GM21529 (cell line): ENCODE measurements around the gene CDON.
A peak's percentile ranks its signal among the peaks of the same experiment; 100 is the strongest.

Experiments
- ATAC-seq: cut with Tn5 transposase; IDR thresholded peaks from one replicate; pipeline ENCODE4 v1.9.1; 2021; ENCODE audit not compliant: unreplicated experiment

The CDON gene

GRCh38 chr11:125946712-125947418 is 115.8 kb downstream of the CDON start:
- ATAC-seq, result no peak

GRCh38 chr11:125945797-125946520 is 116.7 kb downstream of the CDON start, which contains the start of gene VSIG10L2:
Gene VSIG10L2, plus strand, starts transcription at chr11:125946044. Its CDS starts 12 bp downstream, at chr11:125946056.
- ATAC-seq, result no peak

DNA sequence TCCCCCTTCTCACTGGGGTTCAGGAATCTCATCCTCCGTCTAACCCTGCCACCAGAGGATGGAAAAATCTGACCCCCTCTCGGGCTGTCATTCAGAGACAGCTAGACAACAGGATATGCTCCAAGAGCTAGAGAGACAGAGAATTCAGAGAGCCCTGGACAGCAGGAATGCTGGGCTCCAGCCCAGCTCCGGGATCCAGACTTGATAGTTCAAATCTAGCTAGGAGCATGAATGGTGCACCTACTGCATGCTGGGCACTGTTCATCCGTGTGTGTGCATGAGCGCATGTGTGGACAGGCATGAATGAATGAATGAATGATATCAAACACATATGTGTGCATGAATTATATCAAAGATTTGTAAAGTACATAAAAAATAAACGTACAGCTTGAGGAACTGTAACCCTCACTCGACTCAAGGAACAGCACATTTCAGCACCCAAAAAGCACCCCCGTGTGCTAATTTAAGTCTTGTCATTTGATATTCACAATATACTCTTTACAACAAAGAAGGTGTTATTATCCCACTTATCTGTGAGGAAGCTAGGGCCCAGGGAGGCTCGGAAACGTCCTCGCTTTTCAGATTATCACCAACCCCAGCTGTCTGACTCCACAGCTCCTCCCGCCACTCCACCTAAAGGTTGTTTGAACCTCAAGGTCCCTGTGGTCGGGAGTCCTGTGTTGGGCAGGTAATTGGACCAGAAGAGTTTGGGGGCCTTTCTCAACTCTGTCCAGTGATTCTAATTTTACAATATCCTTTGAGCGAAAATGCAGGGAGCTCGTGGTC is 117.5 kb downstream of the CDON start:
- ATAC-seq, result no peak

GRCh38 chr11:125944350-125945010 is 118.2 kb downstream of the CDON start:
- ATAC-seq, result no peak

GRCh38 chr11:125943661-125944349 is 118.9 kb downstream of the CDON start:
- ATAC-seq, result no peak

DNA sequence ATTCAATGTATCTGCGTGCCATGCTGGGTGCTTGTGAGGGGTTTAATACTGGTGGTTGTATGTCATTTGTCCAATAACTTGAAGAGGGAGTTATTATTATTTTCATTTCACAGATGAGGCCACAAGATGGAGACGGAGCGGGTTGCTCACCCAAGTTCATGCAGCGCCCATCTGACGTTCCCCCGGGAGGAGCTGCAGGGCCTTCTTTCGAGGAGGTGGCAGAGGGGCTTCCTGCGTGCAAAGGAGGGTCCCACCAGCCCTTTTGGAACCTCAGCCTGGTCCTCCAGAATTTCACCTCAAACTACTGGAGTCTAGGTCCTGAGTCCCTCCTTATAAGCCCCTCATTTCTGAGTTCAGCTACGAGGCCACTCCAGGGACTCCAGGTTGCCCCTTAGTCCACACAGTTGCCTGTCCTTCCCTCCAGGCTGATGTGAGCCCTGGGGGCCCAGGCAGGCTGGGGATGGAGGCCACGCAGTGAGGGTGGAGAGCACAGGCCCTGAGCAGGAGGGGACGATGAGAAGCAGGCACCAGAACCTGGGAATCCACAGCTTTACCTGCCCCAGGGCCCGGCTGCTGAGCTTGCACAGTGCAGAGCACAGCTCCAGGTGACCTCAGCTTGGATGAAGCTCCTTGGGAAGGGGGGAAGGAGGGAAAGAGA is 119.8 kb downstream of the CDON start:
- no peak for ATAC-seq

DNA sequence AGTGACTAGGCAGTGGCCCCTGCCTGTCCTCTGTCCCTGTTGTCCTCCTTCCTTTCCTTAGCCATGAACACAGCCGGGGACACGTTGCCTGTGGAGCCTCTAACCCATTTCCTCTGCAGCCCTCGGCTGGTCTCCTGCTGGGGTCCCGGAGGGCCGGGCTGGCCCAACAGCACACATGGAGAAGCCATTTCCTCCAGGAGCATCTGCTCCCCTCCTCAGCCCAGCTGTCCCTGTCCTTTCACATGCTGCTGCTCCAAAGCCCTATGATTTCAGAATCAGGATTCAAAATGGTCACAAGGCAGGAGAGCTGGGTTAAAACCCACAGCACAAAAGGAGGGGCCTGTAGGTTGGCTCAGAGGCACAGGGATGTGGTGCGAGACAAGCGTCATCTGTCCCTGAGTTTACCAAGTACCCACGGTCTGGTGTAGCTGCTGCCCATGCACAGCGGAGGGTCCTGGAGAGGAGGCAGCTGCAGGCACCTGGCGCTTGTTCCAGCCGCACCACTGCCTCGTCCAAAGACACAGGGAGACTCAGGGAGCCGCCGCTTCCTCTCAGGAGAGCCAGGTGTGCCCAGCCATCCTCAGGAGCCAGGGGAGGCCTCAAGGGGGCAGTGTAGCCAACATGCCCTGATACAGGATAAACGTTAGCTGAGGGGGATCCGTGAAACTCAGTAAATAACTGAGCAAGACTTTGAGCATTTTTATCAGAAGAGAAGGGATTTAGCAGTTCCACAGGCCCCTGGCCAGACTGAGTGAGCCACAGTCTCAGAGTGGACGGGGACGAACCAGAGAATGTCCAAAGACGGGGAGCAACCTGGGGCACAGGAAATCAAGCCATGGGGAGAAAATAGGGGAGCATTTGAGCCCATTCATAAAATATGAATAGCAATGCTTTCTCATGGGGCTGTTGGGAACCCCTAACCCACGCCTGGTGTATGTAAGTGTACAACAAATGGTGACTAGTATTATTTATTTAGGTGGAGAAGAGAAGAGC is 120.8 kb downstream of the CDON start:
- peak; percentile 71 for ATAC-seq

DNA sequence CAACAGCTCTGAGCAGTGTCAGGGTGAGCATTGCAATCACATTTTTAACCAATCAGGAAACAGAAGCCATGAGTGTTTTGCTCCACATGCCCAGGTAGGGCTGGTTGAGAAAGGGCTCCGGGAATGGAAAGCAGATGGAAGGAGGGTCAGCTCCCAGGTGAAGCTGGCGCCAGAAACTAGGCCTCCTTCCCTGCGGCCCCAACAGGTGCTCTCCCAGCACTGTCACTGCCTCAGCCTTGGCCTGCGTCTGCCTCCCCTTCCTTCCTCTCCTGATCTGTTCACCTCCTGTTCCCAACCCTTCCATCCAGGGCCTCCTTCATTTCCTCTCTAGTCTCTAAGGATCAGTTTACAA is 121.4 kb downstream of the CDON start:
- ATAC-seq, result no peak

DNA sequence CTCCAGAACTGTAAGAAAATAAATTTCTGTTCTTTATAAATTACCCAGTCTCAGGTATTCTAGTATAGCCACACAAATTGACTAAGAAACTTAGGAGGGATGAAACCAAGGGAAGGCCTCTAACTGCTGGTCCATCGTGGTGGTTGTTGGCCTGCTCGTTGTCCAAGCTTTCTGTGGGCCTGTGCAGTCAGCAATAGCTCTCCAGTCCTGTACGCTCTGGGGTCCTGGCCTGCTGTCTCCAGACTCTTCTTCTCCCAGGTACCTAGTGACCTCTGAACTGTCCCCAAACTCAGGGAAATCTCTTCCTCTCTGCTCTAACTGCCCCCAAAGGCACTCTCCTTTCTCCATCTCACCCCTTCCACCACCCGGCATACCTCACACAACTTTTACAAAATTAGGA is 122.5 kb downstream of the CDON start:
- no peak for ATAC-seq

GRCh38 chr11:125939081-125939521 is 123.6 kb downstream of the CDON start:
- no peak for ATAC-seq

GRCh38 chr11:125938418-125938817 is 124.2 kb downstream of the CDON start:
- ATAC-seq, result no peak

GRCh38 chr11:125935618-125936199 is 127.0 kb downstream of the CDON start:
- no peak for ATAC-seq

DNA sequence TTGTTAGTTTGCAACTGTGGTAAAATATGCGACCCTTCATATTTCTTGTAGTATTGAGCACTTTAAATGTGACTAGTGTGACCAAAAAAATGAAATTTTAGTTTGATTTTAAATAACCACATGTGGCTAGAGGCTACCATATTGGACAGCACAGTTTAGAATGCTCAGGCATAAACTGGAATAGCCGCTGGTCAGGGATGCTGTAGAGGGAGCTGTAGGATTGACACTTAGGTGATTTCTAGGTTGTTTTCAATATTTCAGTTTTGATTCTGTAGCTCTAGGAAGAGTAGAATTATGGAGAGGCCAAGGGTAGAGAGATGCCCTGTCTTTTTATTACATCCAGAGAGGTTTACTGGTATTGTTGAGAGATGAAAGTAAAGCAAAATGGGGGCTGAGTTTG is 127.6 kb downstream of the CDON start:
- no peak for ATAC-seq

DNA sequence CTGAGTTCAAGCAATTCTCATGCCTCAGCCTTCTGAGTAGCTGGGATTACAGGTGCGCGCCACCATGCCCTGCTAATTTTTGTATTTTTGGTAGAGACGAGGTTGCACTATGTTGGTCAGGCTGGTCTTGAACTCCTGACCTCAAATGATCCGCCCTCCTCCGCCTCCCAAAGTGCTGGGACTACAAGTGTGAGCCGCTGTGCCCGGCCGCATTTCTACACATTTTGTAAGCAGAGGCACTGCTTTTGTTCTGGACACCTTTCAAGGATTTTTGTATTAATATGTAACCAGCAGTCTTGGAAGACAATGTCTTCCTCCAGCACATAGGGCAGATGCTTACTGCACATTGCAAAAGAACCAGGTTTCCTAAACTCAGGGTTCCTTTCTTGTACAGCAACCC is 128.2 kb downstream of the CDON start:
- ATAC-seq, result no peak

DNA sequence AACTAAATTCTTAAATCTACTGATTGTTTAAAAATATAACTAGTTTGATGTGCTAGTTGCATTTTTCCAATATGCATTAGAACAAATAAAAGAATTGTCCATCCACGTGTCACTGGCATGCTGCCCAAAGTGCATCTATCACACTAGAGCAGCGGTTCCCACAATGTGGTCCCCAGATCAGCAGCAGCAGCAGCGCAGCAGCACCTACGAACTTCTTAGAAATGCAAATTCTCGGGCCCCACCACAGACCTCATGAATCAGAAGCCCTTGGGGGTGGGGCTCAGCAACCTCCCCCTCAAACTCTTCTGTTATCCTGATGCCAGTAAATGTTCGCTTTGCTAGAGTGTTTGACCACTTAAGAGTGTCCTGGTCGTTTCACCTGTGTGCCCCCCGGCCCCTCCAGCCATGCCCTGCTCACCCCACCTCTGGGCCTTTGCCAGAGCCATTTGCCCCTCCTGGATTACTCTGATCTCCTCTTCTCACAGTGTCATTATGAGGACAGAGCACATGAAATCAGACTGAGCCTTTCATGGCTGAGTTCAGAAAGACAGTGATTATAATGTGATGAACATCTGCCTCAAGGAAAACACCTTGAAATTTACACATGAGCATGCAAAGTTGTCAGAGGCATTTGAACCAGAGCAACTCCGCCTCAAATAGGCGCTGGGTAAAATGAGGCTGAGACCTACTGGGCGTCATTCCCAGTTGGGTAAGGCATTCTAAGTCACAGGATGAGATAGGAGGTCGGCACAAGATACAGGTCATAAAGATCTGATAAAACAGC is 129.4 kb downstream of the CDON start:
- no peak for ATAC-seq

GRCh38 chr11:125932301-125932700 is 130.4 kb downstream of the CDON start:
- no peak for ATAC-seq

DNA sequence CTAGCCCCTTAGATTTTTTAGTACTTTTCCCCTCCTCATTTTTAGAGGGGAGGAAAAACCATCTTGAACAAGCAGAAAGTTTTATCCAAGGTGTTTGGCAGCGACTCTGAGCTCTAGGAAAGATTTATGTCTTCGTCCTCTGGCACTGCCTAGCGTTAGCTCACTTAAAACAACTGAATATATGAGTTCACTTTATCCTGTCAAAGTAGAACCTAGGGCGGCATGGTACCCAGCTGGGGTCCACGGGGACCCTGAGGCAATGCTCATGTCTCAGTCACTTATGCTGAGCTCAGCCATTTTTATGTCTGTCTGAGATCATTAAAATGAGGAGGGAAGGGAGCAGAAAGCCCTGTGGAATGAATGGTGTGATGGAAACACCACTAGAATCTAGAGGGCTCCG is 131.0 kb downstream of the CDON start:
- no peak for ATAC-seq

DNA sequence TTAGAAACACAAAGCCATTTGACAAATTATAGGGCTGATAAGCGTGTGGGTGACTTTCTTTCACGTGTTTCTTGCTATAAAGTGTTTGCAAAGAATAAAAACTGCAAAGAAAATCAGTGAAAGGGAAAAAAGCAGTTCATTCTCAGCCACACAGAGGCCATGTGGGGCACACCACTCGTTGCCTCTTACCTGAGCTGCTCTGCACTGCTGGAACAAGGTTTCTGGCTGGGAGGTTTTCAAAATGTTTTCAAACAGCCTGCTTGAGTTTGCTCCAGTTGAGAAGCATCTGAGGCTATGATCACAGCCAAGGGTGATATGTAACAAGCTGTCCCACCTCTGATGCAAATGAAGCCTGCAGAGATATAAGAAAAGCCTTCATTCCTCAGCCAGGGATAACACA is 131.6 kb downstream of the CDON start:
- no peak for ATAC-seq
